ENCODE data around the gene ARID1A. TPM values are rescaled to one million over a fixed set of nuclear protein-coding genes. Genes with fewer than 3 reads are reported as not detected.

ARID1A gene
- total and polyA plus RNA-seq, 2 of the 8 experiments (the other 6 are each of a cell fraction or from before 2014, with no cell fraction given), result 52.1 to 103 TPM

DNA sequence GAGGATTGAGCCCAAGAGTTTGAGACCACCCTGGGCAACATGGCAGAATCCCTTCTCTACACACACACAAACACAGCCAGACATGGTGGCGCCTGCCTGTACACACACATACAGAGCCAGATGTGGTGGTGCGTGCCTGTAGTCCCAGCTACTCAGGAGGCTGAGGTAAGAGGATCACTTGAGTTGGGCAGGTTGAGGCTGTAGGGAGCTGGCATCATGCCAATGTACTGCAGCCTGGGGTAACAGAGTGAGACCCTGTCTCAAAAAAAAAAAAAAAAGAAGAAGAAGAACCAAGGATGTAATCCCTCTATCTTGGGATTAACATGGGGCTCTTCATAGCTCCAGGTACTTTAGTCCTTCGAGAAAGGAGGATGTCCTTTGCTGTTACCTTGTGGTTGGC, 62.5 kb downstream of the ARID1A start:
- Histone ChIP-seq H2AK5ac (ENCODE audit: low read depth, low read length) (no peak overlapping the region), H3K56ac (replicated peaks; ENCODE audit: insufficient read length, low read depth, low read length) (no peak overlapping the region), H3K4me1 (replicated peaks in 1 of 4; ENCODE audit: control insufficient read depth in 3 of 4, insufficient read depth in 4 of 4, low read length in 3 of 4) (no peaks in the 10 kb centered on the region), H3K4ac (replicated peaks; ENCODE audit: insufficient read length, low read depth, low read length) (no peak overlapping the region), H3K23ac (ENCODE audit: insufficient read length) (no peak overlapping the region), H3K79me1 (ENCODE audit: low read depth, low read length) (peaks cover 8% of the 10 kb centered on the region), H4K91ac (replicated peaks; ENCODE audit: insufficient read length, low read length) (no peak overlapping the region), H4K8ac (ENCODE audit: extremely low read depth, insufficient read depth, low read length) (no peak overlapping the region), H3K18ac (ENCODE audit: extremely low read depth, low read length) (no peak overlapping the region), H3K9me3 (ENCODE audit: insufficient read depth in 2 of 2, low read depth in 1 of 2, low read length in 1 of 2) (no peaks in the 10 kb centered on the region), H3K9ac (replicated peaks in 1 of 4; ENCODE audit: extremely low read depth in 1 of 4, low read depth in 3 of 4, low read length in 3 of 4) (no peak overlapping the region), H2BK20ac (ENCODE audit: low read length) (no peak overlapping the region), H3K27me3 (replicated peaks in 1 of 4; ENCODE audit: control insufficient read depth in 3 of 4, extremely low read depth in 1 of 4, insufficient read depth in 3 of 4, low read length in 3 of 4) (no peaks in the 10 kb centered on the region), H3K4me3 (ENCODE audit: extremely low read depth in 1 of 4, insufficient read depth in 2 of 4, low read depth in 3 of 4, low read length in 4 of 4) (no peak overlapping the region), H4K20me1 (replicated peaks in 1 of 2; ENCODE audit: control insufficient read depth in 1 of 2, insufficient read depth in 2 of 2, low read length in 2 of 2) (peaks cover 2 to 16% of the 10 kb centered on the region in 2 experiments), H2BK5ac (ENCODE audit: low read depth, low read length) (no peak overlapping the region; the same call in 1 of the 2 replicates), H3K27ac (ENCODE audit: low read depth, low read length) (no peak overlapping the region), H3K4me2 (ENCODE audit: insufficient read depth in 1 of 2, low read depth in 2 of 2, low read length in 2 of 2) (no peak overlapping the region), H3K23me2 (ENCODE audit: low read depth, low read length) (no peaks in the 10 kb centered on the region), H2AFZ (ENCODE audit: low read length) (no peak overlapping the region), H2BK12ac (ENCODE audit: low read depth, low read length) (no peak overlapping the region), H4K5ac (ENCODE audit: insufficient read length, low read depth, low read length) (no peak overlapping the region), H2BK15ac (ENCODE audit: low read length) (no peak overlapping the region), H3K14ac (ENCODE audit: insufficient read length) (no peak overlapping the region), H2BK120ac (replicated peaks; ENCODE audit: low read depth, low read length) (no peak overlapping the region), H3K79me2 (ENCODE audit: control insufficient read depth in 1 of 2, insufficient read depth in 2 of 2, low read length in 2 of 2) (peaks cover 0 to 40% of the 10 kb centered on the region in 2 experiments; a peak in 3 of 4 replicates), H3K36me3 (ENCODE audit: control insufficient read depth in 2 of 4, insufficient read depth in 4 of 4, low read length in 3 of 4) (peaks cover 23 to 54% (median 41%) of the 10 kb centered on the region in 4 experiments)
- FAIRE-seq (no peak), DNase-seq (ENCODE audit: low read depth in 1 of 2, low spot score in 2 of 2) (no peak)
- WGBS, 2 experiments (ENCODE audit: extremely low coverage in 1 of 2, insufficient coverage in 1 of 2, insufficient read length in 1 of 2, insufficient replicate concordance in 2 of 2, low coverage in 1 of 2, low lambda C conversion rate in 2 of 2, missing lambda C conversion rate in 1 of 2), result 94% methylated on average over 3 of the region's 3 CpGs; no CpG with 5 or more reads in 1 of the 2 experiments
- CTCF ChIA-PET (ENCODE audit: partially characterized antibody), result interaction anchor here (1.0 to 1.9 kb wide), 3 partner anchors 13 to 156 kb away, joined by 3 to 7 read pairs (median 7); no protein-coding TSS in a partner anchor
- POLR2A ChIA-PET (ENCODE audit: partially characterized antibody), result interaction anchor here (0.7 to 1.2 kb wide), 2 partner anchors 13 to 66 kb away, joined by 3 read pairs; no protein-coding TSS in a partner anchor
- TF ChIP-seq TCF12 (IDR thresholded peaks at IDR 0.05; ENCODE audit: low read depth, low read length) (no peak), SIN3A (conservative IDR thresholded peaks at IDR 0.05 in 1 of 2, IDR thresholded peaks at IDR 0.05 in 1 of 2; ENCODE audit: low read depth in 1 of 2, low read length in 2 of 2) (no peak), ZNF274 (IDR thresholded peaks at IDR 0.05; ENCODE audit: borderline replicate concordance, extremely low read depth, low read length) (no peak), FOSL1 (IDR thresholded peaks at IDR 0.05; ENCODE audit: insufficient read depth, low read depth, low read length) (no peak), BACH1 (IDR thresholded peaks at IDR 0.05; ENCODE audit: low read length) (no peak), SIX5 (IDR thresholded peaks at IDR 0.05; ENCODE audit: low read depth, low read length) (no peak), POLR2A (IDR thresholded peaks at IDR 0.05; ENCODE audit: control extremely low read depth in 1 of 2, low read depth in 2 of 2, low read length in 2 of 2) (no peak), EP300 (IDR thresholded peaks at IDR 0.05; ENCODE audit: borderline replicate concordance in 1 of 2, low read depth in 2 of 2, low read length in 2 of 2) (no peak), HDAC6 (IDR thresholded peaks at IDR 0.05; ENCODE audit: low read depth, low read length) (no peak), SRF (IDR thresholded peaks at IDR 0.05; ENCODE audit: low read depth, low read length) (no peak), EGR1 (IDR thresholded peaks at IDR 0.05; ENCODE audit: borderline replicate concordance, low read depth, low read length) (no peak), KDM5A (IDR thresholded peaks at IDR 0.05; ENCODE audit: low read length) (no peak)
- TF ChIP-seq, protein P1, sequence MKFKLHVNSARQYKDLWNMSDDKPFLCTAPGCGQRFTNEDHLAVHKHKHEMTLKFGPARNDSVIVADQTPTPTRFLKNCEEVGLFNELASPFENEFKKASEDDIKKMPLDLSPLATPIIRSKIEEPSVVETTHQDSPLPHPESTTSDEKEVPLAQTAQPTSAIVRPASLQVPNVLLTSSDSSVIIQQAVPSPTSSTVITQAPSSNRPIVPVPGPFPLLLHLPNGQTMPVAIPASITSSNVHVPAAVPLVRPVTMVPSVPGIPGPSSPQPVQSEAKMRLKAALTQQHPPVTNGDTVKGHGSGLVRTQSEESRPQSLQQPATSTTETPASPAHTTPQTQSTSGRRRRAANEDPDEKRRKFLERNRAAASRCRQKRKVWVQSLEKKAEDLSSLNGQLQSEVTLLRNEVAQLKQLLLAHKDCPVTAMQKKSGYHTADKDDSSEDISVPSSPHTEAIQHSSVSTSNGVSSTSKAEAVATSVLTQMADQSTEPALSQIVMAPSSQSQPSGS (IDR thresholded peaks at IDR 0.05; ENCODE audit: low read length), result no peak

Measured in H1 (cell line).